DLD1 (cell line): ENCODE measurements around the gene RBM12.
"Not testable (repeated sequence)": the region's sequence is repeated elsewhere in the genome, so short reads cannot be mapped to it uniquely, and the experiment has no call there.

Experiments
- in situ Hi-C: cut with HindIII; loops from 2 replicates; pipeline ENCODE4 v1.10.0; 2017; ENCODE audit warnings: low sequenced_read_pairs

The RBM12 gene

DNA sequence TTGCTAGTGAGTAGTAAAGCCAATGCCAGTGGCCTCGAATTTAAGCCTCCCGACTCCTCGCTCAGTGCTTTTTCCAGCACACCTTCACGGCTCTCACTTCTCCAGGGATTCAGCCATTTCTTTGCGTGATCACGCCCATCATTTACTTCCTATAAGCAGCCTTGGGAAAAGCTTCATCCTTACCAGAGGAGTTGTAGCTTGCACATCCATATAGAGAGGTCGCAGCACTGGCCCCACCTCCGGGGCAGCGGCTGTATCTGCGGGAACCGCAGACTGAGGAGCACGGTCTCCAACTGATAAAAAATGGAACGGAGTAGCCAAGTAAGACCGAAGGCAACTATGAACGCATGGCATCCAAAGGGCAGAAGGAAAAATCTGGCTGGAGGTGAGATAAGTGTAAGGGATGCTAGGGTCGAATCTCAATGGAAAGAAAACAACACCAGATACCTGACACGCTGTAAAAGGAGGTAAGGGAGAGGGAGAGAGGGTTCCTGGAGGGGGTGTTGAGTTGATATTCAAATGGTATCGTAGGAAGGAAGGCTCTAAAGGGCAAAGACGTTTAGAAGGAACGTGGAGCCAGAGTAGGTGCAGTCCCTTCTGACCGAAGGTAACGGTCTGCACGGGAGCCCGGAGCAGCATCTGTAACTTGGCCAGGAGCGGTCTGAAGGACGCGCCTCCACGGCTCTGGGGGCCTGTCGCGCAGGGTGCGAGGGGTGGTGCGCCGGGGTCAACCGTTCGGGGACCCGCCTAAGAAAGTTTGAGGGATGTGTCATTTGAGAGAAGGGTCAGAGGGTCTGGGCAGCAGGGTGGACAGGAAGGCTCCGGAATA lies 33.8 kb upstream of the RBM12 start:
- in situ Hi-C loops: no loop called here

DNA sequence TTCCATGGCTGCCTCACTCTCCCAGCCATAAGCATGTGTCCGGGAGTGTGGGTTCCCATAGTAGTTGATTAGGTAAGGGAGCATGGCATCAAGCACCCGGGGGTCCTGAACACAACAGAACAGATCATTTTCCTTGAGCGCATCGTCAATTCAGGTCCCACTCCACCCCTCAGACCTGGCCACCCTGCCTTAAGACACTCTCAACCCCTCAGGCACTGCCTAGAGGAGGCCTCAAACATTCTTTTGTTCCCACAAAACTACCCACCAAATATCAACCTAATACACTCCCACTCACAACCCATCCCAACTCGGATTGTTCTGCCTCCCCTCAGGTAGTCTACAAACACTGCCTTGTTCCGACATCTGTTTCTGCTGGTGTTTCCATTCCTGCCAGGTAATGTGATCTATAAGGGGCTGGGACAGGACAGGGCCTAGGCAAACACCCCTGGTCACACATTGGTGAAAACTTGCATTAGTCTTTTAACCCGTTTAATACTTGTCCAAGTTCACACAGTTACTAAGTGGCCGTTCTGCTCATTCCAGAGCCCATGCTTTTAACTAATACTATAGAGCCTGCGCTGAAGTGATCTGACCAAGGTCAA lies 33.1 kb upstream of the RBM12 start:
- in situ Hi-C loops: no loop called here

DNA sequence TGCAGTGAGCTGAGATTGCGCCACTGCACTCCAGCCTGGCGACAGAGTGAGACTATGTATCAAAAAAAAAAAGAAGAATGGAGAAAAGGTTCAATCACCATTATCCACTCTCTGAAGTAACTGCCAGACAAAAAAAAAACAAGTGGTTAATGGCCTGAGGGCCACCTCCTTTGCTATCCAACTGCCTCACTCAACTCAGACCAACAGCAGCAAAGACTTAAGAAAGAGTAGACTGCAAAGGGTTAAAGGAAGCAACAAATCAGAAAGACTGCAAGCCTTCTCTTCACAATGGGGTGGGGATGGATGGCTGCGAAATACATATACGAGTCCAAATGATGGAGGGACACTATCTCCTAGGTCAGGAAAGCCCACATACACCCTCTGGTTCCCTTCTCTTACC lies 31.3 kb upstream of the RBM12 start:
- in situ Hi-C loops: no loop called here

DNA sequence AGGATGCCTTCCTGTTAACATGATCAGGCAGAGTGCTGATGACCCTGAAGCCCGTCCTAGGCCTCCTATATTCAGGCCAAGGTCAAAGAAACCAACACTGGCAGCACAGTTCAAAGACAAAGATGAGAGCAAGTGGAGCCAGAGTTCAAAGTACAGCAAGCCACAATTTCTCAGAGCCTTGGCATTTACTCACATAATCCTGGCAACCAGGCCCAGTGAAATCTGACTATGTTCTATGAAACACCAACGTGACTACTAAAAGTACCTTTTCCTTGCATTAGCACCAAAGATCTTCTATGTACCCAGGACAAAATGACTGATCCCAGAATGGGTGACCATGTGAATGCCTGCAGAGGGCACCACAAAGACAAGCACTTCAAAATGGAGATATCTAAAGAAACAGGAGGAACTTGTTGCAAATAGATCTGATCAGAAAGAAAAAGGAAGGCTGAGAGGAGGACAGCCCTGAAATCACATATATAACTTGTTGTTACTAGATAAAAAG lies 30.6 kb upstream of the RBM12 start:
- in situ Hi-C loops: no loop called here

DNA sequence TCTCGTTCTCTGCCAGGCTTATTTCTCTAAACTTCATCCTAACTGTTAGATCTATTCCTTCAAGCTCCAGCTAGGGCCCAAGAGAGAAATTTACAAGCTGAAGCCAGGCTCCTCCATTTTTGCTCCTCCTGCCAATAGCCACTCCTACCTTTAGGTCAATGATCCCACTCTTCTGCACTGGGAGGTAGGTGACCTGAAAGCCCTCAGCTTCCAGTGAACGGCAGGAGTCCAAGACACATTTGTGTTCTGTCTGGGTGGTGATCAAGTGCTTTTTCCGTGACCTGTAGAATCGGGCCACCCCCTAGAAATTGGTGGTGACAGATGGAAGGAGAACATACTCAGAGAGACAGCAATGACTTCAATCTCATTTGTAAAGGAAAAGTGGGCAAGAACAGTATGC lies 25.6 kb upstream of the RBM12 start:
- in situ Hi-C loops: no loop called here

DNA sequence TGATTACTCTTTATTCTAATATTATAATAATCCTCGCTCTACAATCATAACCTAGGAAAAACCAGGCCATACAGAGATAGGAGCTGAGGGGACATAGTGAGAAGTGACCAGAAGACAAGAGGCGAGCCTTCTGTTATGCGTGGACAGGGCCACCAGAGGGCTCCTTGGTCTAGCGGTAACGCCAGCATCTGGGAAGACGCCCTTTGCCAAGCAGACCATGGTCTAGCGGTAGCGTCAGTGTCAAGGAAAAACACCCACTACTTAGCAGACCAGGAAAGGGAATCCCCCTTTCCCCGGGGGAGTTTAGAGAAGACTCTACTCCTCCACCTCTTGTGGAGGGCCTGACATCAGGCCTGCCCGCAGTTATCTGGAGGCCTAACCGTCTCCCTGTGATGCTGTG lies 22.2 kb upstream of the RBM12 start:
- in situ Hi-C loops: not testable (repeated sequence)

DNA sequence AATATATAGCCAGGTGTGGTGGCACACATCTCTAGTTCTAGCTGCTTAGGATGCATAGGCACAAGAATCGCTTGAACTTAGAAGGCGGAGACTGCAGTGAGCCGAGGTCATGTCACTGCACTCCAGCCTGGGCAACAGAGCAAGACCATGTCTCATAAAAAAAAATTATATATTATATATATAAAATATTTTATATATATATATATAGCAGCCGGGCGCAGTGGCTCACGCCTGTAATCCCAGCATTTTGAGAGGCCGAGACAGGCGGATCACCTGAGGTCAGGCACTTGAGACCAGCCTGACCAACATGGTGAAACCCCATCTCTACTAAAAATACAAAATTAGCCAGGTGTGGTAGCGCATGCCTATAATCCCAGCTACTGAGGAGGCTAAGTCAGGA lies 20.7 kb upstream of the RBM12 start:
- in situ Hi-C loops: not testable (repeated sequence)

DNA sequence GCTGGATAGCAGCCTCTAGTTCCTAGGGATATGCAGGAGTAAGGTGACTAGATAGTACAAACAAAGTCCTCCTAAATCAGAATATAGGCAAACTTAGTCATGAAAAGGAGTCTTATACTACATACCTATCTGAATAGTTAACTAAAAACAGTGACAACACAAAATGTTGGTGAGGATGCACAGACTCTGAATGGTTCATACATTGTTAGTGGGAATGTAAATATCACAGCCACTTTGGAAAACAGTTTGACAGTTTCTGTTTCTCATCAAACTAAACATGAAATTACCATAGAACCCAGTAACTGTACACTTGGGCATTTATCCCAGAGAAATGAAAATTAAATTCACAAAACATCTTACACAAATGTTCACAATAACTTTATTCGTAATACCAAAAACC lies 17.3 kb upstream of the RBM12 start:
- in situ Hi-C loops: no loop called here

DNA sequence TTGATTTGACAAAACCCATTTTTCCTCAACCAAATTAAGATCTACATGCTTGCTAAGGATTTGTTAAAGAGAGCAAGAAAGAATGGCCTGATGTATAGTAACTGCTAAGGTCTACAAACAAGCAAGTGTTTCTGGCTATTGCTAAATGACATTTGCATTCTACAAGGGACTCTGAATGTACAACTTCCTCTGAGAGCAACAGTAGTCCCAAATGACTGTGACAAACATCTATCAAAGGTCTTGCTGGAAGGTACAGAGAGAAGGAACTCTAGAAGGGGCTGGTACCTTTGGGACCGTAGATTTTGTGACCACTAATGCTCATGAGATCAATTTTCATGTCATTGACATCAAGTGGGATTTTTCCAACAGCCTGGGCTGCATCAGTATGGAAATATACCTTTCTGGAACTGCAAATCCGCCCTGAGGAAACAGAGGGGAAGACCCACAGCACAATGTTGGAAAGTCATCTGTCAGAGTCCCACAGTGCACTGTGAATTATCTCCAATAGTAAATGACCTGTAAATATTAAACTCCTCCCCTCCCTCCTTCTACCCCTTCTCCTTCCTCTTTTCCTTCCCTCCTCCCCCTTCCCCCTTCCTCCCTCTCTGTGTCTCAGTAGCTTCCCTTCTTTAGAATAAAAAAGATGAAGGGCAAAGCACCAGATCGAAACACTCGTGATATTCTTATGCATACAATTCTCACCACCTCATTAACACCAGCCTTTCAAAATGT lies 15.9 kb upstream of the RBM12 start:
- in situ Hi-C loops: no loop called here

DNA sequence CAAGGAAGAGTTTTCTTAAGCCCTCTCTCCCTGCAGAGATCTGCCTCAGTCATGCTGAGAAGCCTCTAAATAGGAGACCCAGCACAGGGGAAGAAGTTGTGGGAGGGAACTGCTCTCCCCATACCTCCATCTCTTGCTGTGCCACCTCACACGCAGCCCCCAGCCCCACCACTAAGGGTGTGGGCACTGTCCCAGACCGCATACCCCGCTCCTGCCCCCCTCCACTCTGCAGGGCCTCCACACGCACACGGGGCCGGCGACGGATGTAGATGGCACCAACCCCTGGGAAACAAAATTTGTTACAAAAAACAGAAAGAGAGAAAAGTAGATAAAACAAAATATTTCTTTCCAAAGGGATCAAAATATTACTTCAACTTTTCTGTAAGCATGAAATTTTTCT lies 10.2 kb upstream of the RBM12 start:
- in situ Hi-C loops: no loop called here

DNA sequence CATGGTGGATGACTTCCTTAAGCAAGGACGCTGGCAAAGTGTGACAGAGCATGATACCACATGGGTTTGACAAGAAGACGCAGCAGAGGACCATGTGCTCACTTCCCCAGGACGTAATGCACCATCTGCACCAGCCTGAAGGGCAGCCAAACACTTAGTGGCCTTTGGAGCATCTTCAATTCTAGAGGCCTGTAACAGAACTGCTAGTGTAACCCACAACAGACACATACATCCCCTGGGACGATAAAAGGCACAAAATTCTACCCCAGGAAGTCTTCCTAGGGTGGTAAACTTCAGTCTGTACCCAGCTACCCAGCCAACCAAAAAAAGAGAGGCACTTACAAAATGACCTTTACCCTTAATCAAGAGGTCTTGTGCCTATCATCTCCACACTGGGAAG lies 9.2 kb upstream of the RBM12 start:
- in situ Hi-C loops: no loop called here

DNA sequence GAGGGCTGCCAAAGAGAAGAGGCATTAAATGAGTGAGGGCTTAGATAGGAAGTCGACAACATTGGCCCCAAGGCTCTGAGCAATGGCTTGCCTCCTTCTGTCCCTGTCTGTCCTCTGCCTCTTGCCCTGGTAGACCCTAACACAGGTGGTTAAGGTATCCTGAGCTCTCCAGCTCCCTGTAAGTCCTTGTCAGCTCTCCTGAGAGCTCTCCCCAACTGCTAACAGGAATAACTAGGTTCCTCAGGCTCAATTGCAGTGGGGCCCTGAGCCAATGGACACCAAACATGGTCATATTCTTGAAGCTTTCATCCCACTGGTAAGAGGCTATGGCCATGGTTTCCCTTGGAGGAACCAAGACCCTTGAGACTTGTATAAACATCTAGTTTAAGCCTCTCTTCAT lies 5.0 kb upstream of the RBM12 start:
- in situ Hi-C loops: no loop called here

DNA sequence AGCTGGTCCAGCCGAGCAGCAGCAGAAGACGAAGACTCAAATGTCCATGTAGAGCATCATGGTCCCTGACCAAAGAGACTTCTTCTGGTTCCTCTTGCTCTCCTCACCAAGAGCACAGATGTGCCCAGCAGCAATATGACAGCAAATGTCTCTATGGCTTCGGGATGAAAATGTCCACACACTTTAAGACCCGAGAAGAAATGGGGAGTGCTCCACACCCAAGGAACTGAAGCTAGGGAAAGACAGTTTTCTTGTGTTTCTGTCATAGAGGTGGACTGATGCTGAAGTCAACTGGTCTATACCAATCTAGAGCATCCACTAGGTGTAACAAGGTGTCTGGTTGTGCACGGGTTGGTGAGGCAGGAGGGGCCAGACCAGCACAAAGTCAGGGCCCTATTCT lies 4.5 kb upstream of the RBM12 start:
- in situ Hi-C loops: no loop called here

DNA sequence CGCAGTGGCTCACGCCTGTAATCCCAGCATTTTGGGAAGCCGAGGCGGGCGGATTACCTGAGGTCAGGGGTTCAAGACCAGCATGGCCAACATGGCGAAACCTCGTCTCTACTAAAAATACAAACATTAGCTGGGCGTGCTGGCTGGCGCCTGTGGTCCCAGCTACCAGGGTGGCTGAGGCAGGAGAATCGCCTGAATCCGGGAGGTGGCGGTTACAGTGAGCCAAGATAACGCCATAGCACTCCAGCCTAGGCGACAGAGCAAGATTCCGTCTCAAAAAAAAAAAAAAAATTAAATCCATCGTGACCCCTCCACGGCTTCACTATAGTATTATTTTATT lies 1.2 kb upstream of the RBM12 start:
- in situ Hi-C loops: no loop called here

DNA sequence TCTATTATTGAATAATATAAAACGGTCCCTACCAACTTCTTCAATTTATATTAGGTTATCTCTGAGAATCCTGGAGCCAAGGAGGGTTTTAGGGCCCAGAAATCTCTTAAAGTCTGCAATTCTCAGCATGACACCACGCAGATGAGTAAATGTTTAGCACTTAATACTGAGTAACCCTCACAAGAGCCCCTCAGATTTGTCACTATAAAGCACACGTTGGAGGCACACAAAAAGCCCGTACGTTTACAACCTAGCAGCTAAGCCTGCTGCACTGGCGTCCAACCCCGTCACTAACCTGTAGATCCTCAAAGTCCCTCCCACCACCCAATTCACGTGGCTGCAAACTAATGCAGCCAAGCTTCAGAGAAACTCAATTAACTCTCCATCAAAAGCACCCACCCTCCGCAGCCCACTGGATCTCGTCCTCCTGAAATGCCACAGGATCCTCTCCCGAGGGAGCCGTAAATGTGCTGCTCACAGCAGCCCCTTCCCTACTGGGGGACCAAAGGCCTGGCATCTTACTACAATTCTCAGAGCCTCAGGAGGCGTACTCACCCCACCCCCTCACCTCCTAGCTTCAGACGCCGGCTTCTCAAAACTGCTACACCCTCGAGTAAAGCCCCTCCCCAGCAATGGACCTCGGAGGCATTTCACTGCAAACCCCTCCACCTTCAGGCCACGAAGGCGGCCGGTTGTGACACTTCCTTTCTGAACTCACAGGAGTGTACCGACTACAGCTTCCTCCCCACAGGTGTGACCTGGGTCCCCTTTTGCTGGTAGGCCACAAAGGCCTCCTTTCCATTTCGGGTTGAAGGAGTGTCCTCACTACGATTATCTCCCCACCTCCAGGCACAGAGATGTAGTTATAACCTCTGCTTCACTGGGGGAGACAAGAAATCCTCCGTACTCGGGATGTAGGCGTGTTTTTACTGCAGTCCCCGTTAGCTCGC lies 909 bp downstream of the RBM12 start:
- in situ Hi-C loops: no loop called here

DNA sequence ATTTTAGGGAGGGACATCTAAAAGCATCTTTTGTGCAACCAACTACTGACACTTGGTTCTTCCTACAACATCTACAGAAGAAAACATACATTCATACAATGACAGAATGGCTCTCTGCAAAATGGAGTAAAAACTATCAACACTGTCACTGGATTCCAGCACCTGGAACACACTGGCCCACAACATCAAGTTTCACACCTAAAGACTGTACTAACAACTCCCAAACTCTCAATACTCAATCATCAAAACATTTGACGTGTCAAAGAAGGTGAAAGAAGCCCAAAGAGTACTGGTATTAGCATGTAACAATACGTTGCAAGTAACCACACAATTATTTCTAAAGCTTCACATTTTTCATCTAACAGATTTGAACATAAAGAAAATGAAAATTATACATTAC lies 2.1 kb downstream of the RBM12 start:
- in situ Hi-C loops: no loop called here

DNA sequence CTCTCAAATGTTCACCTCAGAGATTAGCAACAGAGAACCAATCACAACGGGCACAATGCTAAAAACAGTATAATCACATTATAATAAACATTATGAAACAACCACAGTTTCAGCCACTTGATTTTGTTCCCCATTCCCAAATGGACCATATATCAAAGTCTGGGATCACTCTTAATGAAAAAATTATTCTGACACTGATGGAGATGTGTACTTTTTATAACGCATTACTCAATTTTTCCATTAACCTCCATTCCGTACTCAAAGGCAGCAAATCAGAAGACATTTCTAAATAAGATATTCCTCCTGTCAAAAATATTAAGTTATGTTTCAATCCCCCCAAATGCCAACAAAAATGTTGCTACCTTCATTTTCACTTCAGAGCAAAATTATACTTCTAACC lies 2.8 kb downstream of the RBM12 start:
- in situ Hi-C loops: no loop called here

DNA sequence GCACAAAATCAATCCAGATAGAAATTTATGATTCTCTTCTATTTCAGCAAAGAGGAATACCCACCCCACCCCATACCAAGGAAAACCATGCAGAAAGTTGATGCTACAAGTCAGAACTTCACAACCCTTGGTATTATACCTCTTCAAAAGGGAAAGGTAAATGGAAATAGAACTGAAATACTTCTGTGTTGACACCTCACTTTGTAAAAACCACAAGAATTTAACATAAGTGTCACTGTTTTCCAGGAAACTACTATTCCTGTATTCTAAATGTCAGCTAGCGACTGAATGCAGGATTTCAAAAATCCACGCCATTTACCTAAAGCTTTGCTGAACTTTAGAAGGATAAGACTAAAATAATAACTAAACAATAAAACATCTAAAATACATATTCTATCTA lies 3.6 kb downstream of the RBM12 start:
- in situ Hi-C loops: no loop called here

DNA sequence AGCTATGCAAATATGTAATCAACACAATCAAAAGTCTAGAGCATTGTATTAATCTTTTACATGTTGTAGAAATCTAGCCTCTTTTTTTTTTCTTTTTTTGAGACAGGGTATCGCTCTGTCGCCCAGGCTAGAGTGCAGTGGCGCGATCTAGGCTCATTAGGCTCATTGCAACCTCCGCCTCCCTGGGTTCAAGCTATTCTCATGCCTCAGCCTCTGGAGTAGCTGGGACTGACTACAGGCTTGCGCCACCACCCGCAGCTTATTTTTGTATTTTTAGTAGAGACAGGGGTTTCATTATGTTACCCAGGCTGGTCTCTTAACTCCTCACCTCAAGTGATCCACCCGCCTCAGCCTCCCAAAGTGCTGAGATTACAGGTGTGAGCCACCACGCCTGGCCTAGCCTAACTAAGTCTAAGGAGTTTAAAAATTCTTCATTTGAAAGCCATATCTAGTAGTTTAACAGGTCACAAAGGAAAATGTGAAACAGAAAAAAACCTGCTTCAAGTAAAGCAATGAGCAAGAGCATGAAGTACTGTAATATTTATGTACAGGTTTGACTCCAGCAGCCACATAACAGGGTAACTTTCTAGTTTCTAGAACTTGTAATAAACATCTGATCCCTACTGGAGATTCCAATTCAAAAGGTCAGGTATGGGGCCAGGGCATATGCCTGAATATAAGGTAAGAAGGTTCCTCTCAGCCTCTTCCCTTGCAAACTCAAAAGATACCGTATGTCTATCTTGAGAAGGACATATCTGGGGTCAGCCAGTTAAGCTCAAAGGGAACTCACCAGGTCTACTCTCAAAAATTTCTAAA lies 4.4 kb downstream of the RBM12 start:
- in situ Hi-C loops: no loop called here

DNA sequence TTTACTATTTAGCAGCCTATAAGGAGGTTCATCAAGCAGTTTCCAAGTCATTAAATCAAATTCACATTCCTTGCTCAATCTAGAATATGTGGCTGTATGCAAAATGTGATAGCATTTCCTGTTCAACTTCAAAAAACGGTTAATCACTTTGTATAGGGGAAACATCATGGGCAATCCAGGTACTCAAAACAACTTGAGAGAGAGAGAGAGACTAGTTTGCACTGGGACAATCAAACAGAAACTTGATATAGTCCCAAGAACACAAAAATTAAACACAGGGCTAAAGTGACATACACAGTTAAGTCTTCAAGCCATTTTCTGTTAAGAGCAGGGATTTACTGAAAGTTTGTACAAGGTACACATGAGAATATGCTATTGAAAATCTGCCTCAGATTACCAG lies 7.4 kb downstream of the RBM12 start:
- in situ Hi-C loops: no loop called here
